ENCODE data around the gene ADAMTSL1.

DNA sequence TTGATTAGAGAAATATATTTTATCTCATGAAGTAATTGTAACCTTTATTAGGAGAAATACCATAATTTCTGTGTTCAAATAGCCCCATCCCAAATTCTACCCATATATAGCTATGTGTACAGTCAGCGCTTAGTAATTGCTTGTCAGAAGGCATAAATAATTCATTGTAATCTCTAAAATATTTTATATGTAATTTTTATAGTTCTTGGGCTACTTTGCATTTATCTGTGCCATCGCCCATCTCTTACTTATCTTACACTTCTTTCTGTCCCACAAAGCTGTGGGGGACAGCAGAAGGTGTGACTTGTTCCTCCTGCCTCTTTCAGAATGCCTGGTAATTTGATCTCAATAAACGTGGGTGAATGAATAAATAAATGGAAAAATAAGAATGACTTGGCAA lies 5.5 kb downstream of the ADAMTSL1 start:
- TF ChIP-seq CTCF (IDR thresholded peaks at IDR 0.05) (no peak), POLR2A (IDR thresholded peaks at IDR 0.05) (no peak), POLR2AphosphoS5 (IDR thresholded peaks at IDR 0.05) (no peak), EP300 (IDR thresholded peaks at IDR 0.05) (no peak)
